Measurements from ENCODE around the gene LIFR. TPM values are rescaled to one million over a fixed set of nuclear protein-coding genes. Genes with fewer than 3 reads are reported as not detected.

Gene LIFR, protein sequence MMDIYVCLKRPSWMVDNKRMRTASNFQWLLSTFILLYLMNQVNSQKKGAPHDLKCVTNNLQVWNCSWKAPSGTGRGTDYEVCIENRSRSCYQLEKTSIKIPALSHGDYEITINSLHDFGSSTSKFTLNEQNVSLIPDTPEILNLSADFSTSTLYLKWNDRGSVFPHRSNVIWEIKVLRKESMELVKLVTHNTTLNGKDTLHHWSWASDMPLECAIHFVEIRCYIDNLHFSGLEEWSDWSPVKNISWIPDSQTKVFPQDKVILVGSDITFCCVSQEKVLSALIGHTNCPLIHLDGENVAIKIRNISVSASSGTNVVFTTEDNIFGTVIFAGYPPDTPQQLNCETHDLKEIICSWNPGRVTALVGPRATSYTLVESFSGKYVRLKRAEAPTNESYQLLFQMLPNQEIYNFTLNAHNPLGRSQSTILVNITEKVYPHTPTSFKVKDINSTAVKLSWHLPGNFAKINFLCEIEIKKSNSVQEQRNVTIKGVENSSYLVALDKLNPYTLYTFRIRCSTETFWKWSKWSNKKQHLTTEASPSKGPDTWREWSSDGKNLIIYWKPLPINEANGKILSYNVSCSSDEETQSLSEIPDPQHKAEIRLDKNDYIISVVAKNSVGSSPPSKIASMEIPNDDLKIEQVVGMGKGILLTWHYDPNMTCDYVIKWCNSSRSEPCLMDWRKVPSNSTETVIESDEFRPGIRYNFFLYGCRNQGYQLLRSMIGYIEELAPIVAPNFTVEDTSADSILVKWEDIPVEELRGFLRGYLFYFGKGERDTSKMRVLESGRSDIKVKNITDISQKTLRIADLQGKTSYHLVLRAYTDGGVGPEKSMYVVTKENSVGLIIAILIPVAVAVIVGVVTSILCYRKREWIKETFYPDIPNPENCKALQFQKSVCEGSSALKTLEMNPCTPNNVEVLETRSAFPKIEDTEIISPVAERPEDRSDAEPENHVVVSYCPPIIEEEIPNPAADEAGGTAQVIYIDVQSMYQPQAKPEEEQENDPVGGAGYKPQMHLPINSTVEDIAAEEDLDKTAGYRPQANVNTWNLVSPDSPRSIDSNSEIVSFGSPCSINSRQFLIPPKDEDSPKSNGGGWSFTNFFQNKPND
- 60.8 TPM for total RNA-seq

DNA sequence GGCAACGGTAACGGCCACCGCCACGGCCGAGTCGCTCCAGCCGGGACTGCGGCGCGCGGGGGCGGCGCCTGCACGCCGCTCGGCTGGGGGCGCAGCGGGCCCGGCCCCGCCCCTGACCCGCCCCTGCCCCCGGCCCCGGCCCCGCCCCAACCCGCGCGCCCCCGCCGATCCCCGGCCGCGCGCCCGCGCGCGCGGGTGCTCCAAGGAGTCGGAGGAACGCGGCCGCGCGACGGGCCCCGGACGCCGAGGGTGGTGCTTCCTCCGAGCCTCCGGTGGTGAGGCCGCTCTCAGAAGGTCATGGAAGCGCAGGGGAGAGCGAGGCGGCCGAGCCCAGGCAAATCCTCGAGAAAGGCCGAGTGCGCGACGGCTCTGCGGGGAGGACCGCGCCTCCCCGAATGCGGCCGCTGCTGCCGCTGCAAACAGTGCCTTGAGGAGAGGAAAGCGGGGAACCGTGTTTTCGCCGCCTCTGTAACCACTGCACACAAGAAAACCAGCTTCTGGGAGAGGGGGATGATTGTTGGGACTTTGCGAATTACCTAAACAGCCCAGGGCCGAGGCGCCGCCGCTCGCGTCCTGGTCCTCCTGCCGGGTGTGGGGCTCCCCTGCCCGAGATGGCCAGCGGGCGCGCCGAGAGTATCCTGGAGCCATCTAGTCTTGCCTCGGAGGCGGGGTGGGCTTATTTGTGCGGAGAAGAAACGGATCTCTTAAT, at the start of gene LIFR:
TSS of gene LIFR (minus strand) at position 48 of the 709 bp plus-strand sequence. CDS start 25,999 bp downstream, outside the sequence.

All from camera-type eye (tissue), 1 donor.